HG03442 (cell line): ENCODE measurements around the gene F2RL3.
"Not testable (repeated sequence)": the region's sequence is repeated elsewhere in the genome, so short reads cannot be mapped to it uniquely, and the experiment has no call there.

Experiments used
- ATAC-seq: cut with Tn5 transposase; IDR thresholded peaks from one replicate; pipeline ENCODE4 v1.9.1; 2021; ENCODE audit warnings: mild to moderate bottlenecking, moderate library complexity; ENCODE audit not compliant: unreplicated experiment

The F2RL3 gene

GRCh38 chr19:16874250-16874977 is 14.4 kb upstream of the F2RL3 start:
- ATAC-seq: no peak

GRCh38 chr19:16874978-16875299 is 13.9 kb upstream of the F2RL3 start:
- ATAC-seq: not testable (repeated sequence)

DNA sequence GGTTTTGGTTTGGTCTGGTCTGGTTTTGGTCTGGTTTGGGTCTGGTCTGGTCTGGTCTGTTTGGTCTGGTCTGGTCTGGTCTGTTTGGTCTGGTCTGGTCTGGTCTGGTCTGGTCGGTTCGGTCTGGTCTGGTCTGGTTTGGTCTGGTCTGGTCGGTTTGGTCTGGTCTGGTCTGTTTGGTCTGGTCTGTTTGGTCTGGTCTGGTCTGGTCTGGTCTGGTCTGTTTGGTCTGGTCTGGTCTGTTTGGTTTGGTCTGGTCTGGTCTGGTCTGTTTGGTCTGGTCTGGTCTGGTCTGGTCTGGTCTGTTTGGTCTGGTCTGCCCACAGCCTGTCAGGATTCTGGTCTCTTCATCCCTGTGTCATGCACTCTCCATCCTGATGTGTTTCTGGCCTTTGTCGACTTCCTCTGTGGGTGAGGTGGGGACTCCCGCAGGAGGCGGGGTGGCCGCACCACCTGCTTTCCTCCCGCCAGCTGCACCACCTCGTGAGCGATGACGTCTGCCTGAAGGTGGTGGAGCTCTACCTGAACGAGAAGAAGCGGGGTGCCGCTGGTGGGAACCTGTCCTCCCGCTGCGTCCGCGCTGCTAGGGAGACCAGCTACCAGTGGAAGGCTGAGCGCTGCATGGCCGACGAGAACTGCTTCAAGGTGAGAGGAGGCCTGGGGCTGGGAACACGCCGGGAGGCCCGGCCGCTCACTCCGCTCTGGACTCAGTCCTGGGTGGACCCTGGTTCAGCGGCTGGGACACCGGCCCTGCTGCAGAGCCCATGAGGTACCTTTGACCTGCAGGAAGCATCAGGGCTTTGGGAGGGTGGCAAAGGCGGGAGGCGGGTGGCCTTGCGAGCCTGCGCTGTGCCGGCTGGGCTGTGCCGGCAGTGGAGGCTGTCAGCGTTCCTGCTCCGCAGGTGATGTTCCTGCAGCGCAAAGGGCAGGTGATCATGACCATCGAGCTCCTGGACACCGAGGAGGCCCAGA is 12.9 kb upstream of the F2RL3 start:
- ATAC-seq: no peak

GRCh38 chr19:16876904-16877361 is 11.9 kb upstream of the F2RL3 start:
- ATAC-seq: no peak

GRCh38 chr19:16877581-16877980 is 11.2 kb upstream of the F2RL3 start:
- no peak for ATAC-seq

DNA sequence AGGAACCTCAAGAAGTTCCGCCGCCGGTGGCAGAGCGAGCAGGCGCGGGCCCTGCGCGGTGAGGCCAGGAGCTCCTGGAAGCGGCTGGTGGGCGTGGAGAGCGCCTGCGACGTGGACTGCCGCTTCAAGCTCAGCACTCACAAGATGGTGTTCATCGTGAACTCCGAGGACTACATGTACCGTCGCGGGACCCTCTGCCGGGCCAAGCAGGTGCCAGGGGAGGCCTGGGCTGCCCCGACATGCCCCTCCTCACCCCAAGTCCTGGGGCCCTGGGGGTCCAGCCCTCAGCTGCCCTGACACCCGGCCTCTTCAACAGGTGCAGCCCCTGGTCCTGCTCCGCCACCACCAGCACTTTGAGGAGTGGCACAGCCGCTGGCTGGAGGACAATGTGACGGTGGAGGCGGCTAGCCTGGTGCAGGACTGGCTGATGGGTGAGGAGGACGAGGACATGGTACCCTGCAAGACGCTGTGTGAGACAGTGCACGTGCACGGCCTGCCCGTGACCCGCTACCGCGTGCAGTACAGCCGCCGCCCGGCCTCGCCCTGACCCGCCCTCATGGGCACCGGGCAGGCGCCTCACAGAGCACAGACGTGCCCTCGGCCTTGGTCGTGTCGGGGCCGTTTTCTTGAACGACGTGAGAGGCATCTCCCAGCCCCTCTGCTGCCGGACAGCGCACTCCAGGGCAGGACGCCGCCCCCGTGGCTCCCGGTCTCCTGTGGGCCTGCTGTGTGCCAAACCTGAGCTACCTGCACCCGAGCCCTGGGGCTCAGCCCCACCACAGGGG is 10.4 kb upstream of the F2RL3 start:
- no peak for ATAC-seq

GRCh38 chr19:16880884-16881554 is 7.8 kb upstream of the F2RL3 start:
- ATAC-seq: no peak

DNA sequence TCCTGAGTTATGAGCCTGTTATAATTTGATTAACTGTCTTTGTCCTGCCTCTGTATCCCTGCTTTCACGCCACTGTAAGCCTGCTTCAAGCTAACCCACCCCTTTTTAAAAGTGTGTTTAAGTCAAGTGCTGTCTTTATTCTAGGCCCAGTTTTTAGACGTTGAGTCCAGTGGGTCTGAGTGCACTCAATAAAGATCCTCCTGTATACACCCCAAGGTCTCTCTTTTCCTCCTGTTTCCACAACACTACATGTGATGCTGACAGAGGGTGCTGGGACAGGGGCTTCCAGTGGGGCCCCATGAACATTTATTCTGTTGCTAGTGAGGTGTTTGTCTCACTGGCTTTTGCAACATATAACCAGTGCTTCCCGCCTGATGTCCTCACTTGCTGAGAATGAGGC is 6.7 kb upstream of the F2RL3 start:
- no peak for ATAC-seq

DNA sequence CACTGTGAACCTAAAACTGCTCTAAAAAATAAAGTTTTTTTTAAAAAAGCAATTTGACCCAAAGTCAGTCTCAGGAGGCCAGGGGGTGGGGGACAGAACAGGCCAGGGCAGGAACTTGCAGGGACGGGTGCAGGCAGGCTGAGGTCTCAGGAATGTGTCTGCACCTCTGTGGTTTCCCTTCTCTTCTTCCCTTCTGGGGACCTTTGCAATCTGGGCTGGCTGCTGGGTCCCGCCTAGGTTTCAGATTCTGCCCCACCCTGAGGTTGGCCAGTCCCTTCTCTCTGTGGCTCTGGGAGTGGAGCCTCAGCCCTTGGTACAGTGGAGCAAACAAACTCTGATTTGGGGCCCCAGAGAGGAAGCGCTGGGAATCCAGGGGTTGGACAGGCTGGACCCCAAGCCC is 5.3 kb upstream of the F2RL3 start:
- no peak for ATAC-seq

DNA sequence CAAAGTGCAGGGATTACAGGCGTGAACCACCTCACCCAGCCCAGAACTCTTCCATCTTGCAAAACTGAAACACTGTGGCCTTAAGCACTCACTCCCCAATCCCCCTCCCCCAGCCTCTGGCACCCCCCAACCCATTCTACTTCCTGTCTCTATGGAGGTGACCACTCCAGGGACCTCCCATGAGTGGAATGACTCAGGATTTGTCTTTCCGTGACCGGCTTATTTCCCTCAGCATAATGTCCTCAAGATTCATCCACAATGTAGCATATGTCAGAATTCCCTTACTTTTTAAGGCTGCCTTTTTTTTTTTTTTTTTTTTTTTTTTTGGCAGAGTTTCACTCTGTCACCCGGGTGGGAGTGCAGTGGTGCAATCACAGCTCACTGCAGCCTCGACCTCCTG is 3.6 kb upstream of the F2RL3 start:
- ATAC-seq: no peak

- ATAC-seq: no peak
These were observed 2.4 kb upstream of the F2RL3 start for GRCh38 chr19:16886305-16886880.

DNA sequence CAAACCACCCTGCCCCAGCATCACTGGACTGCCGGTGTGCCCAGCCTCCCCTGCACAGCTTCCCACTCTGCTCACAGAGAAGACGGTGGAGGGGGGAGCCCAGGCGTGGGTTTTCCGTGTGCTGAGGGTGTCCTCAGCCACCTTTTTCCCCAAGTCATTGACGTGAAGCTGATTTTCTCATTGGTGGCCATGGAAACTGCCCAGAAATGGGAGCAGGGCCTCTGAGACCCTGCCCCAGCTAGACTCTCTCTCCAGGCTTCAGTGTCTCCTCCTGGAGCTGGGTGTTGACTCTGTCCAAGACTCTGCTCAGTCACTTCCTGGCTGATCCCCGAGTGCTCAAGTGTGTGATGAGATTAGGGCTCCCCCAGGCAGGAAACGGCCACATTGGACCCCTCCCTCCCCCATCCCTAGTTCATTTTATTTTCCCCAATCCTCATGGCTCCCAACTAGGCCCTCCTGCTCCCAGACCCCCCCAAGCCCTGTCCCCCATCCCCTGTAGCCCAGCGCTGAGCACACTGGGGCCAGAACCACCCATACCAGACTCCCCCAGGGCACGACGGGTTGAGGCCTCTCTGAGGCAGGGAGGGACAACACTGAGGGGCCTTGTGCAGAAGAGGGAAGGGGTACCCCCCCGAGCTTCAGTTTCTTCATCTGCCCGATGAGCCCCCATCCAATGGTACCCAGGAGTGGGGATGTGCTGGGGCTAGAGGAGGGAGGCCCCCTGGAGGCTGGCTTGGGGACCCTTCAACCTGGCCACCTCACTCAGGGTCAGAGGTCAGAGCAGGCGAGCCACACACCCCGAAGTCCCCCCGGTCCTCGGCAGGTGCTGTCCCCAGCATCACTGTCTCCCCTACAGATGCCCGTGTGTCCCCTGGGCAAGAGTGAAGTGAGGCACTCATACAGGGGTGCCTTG is 1.2 kb upstream of the F2RL3 start:
- ATAC-seq: no peak

DNA sequence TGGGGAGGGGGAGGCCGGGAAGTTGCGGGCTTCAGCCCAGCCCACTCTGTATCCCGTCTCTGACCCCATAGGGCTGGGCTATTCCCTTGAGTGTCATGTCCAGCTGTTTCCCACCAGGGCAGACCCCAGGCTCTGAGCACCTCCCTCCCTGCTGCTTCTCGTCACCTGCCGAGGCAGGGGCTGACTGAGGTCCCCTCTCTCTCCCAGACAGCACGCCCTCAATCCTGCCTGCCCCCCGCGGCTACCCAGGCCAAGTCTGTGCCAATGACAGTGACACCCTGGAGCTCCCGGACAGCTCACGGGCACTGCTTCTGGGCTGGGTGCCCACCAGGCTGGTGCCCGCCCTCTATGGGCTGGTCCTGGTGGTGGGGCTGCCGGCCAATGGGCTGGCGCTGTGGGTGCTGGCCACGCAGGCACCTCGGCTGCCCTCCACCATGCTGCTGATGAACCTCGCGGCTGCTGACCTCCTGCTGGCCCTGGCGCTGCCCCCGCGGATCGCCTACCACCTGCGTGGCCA is 625 bp downstream of the F2RL3 start:
- ATAC-seq: no peak

- ATAC-seq: no peak
These were observed 1.2 kb downstream of the F2RL3 start for GRCh38 chr19:16889883-16890460.

DNA sequence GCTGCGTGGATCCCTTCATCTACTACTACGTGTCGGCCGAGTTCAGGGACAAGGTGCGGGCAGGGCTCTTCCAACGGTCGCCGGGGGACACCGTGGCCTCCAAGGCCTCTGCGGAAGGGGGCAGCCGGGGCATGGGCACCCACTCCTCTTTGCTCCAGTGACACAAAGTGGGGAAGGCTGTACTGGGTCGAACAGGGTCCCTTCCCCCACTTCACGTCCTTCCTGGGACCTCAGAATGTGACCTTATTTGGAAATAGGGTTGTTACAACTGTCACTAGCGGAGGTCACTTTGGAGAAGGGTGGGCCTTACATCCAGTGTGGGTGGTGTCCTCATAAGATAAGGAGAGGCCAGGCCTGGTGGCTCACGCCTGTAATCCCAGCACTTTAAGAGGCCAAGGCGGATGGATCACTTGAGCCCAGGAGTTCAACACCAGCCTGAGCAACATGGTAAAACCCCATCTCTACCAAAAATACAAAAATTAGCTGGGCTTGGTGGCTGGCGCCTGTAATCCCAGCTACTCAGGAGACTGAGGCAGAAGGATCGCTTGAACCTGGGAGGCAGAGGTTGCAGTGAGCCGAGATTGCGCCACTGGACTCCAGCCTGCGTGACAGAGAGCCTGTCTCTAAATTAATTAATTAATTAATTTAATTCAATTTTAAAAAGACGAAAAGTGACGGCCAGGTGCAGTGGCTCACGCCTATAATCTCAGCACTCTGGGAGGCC is 1.8 kb downstream of the F2RL3 start:
- no peak for ATAC-seq

GRCh38 chr19:16891696-16892382 is 3.0 kb downstream of the F2RL3 start:
- ATAC-seq: no peak

GRCh38 chr19:16892436-16892835 is 3.6 kb downstream of the F2RL3 start:
- ATAC-seq: no peak
